Globus pallidus (tissue), 1 donor: ENCODE results near the gene CHST15.

Experiments
- DNase-seq: peaks from one replicate; pipeline ENCODE4 v3.0.0-alpha.2; 2015; ENCODE audit warnings: low spot score

Gene CHST15

DNA sequence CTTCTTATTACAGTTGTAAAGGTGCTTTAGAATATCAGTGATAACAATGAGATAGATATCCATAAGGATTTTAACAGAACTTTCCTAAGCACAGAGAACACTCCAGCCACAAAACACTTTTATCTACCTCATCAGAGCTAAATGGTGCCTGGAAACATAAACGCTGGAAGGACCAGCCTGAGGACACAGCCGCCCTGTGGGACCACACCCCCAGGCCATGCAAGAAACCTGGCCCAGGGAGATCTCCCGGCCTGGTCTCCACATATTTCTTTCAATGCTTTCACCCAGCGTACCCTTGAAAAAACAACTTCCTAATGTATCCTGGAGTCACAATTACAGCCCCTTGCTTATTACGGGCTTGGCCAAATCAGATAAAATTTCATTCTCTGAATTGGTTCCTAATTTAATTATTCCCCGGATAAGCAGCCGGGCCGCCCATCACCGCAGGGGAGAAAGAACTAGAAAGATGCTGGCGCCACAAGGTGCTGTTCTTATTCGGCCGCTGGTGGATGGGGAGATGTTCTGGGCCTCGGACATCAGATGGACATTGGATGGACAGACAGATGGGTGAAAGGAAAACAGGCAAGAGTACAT, 11.8 kb downstream of the CHST15 start:
- no peak for DNase-seq

GRCh38 chr10:124079864-124080263, 13.5 kb downstream of the CHST15 start:
- no peak for DNase-seq

- DNase-seq: no peak
Measured at GRCh38 chr10:124078714-124079113, 14.7 kb downstream of the CHST15 start.

GRCh38 chr10:124078028-124078427, 15.4 kb downstream of the CHST15 start:
- DNase-seq: no peak

GRCh38 chr10:124077208-124077993, 16.0 kb downstream of the CHST15 start:
- no peak for DNase-seq

GRCh38 chr10:124076148-124076733, 17.2 kb downstream of the CHST15 start:
- no peak for DNase-seq

DNA sequence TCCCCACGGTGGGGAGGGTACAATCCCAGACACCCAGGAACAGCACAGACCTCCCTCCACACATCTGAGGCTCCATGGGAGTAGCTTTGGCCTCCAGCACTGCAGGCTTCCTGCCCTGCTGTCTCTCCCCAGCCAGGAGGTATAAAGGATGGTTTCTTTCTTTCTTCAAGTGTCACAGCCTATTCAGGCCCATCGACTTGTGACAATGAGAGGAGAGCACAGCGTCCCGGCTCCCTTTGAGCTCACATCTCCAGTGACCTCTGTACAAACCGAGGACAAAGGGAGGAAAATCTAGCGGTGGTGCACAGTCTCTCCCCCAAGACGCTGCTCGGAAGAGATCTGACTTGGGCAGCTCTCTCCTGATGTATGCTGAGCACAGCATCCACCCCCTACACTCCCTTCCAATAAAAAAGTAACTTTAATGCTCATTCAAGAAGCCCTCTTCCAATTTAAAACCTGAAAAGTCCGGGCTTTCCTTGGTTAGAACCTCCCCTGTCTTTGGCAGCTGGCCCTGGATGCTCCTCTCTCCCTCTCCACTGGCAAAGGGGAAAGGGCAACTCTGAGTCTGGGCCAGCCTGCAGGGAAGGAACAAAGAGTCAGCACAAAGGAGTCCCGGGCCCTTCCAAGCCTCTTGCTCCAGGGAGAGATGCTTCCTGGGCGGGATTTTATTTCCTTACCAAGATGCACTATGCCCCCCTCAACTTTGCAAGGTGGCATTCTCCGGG, 18.0 kb downstream of the CHST15 start:
- no peak for DNase-seq

DNA sequence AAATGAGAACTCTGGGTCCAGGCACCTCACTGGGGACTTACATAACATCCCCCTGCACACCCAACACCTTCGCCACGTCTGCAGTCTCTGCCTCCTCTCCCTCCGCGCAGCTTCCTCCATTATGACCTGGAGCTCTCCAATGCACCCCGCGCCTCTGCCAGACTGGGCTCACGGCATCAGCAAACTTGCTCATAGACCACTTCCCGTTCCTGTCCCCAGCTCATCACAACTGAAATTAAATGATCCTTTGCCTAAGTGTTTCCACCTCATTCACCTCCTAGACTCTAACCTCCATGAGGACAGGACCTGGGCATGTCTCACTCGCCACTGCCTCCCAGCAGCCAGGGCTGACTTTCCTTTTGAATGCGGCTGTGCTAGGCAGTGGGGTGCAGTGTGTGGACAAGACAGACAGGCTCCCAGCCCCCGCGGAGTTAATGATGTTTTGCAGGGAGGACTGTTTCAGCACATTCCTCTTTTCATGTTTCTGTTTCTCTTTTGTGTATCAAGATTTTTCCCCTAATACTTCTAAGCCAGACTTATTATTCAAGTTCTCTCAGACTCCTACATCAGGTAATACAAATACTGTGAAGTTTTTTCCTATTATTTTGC, 18.8 kb downstream of the CHST15 start:
- DNase-seq: no peak

DNA sequence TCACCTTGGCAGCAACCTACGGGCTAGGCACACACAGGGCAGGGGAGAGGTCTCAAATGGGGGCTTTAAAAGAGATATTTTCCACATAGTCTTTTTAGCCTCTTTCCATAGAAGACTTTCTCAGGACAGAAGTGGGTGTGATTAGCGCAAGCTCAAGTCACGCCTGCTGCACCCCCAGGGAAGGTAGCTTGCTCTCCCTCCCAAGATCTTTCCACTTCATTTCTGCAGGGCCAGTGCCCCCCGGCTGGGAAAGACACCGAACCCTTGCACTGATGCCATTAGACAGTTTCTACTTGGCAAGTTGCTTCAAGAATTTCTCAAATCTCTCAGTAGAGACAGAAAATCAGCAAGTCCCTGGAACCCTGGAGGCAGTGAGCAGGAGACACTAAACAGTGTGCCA, 19.4 kb downstream of the CHST15 start:
- DNase-seq: no peak

GRCh38 chr10:124072541-124072940, 20.9 kb downstream of the CHST15 start:
- no peak for DNase-seq

DNA sequence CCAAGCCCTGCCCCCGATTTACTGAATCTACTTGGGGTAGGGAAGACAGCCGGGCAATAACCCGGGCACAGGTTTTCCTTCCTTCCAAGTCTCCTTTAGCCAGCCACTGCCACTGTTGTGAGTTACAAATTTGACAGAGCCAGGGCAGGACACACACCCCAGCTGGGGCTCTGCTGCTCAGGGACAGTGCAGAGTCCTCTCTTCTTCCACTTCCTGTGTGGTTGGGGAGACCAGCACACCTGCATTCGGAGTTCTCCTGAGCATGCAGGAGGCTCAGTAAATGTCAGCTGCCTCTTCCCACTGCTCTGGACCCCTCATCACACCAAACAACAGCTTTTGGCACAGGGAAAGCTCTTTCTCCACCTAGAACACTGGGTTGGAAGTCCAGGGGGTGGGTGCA, 21.3 kb downstream of the CHST15 start:
- DNase-seq: no peak

DNA sequence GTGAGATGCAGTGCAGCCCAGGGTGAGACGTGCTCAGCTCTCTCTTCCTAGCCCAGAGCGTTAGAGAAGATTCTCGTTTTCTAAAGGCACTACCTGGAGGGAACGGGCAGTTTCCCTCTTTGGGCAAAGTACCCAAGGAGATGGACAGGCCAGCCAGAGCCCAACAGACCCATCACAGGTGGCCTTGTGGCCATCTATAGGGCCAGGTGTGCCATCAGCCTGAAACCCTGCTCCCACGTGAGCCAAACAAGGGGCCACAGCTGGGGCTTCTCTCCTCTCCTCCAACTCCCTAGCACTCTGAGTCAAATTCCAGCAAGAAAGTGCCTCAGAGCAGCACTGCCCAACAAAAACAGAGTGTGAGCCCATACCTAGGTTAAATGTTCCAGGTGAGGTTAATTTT, 22.3 kb downstream of the CHST15 start:
- DNase-seq: no peak

GRCh38 chr10:124070666-124071065, 22.7 kb downstream of the CHST15 start:
- no peak for DNase-seq

DNA sequence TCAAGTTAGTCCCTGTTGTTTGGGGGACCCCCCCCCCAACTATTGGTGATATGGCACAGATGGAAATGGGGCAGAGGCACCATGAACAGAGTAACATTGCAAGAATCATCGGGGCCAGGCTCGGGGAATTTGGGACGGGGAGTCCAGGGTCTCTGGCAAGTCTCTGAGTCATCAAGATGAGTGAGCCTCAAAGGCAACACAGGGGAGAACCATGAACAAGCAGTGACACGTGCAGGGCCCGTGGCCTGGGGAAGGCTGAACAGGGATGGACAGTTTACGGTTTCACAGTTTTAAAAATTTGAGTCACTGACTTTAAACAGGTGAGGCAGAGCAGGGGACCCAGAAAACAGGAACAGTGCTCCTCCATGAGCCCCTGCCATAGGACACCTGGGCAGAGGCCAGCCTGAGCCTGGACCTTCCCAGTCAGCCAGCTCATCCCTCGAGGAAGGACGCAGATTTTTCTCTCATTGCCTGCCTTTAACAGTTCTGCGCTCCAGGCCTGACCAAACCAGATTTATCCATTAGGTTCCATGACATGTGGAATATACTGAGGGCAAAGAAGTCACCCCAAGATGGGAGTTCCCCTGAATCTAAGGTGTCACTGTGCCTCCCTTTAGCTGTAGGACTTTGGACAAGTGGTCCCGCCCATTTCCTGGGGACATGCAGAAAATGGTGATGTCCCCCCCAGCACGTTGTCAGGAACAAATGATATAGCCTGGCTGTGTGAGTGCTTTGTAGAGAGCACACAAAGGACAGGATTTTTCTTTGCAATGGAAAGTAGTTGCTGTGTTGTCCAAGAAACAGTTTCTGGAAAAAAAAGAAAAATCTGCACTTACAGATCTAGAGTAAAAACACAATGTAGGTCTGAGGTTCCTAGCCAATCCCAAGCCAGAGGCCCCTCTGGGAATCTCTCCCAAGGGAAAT, 23.8 kb downstream of the CHST15 start:
- DNase-seq: no peak

GRCh38 chr10:124068929-124069328, 24.5 kb downstream of the CHST15 start:
- no peak for DNase-seq

DNA sequence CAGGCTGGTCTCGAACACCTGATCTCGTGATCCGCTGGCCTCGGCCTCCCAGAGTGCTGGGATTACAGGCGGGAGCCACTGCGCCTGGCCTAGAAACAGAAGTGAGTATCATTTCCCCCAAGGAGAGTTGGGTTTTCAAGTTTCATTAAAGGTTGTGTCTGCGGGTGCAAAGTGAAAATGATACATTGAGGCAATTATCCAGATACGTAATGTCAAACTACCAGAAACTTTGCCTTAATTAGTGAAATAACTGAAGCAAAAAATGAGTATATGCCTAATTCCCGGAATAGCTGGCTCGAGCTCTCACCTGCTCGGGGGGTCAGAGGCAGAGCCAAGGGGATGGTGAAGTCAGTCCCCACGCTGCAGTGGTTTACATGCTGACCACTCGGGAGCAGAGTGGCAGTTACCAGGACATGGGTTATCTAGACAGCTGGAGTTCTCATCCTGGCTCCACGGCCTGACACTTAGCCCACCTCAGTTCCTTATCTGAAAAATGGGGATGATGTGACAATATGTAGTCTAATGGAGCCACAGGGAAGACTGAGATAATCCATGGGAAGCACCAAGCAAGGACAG, 25.5 kb downstream of the CHST15 start:
- DNase-seq: no peak

- no peak for DNase-seq
Measured at GRCh38 chr10:124066781-124067714, 26.4 kb downstream of the CHST15 start.

DNA sequence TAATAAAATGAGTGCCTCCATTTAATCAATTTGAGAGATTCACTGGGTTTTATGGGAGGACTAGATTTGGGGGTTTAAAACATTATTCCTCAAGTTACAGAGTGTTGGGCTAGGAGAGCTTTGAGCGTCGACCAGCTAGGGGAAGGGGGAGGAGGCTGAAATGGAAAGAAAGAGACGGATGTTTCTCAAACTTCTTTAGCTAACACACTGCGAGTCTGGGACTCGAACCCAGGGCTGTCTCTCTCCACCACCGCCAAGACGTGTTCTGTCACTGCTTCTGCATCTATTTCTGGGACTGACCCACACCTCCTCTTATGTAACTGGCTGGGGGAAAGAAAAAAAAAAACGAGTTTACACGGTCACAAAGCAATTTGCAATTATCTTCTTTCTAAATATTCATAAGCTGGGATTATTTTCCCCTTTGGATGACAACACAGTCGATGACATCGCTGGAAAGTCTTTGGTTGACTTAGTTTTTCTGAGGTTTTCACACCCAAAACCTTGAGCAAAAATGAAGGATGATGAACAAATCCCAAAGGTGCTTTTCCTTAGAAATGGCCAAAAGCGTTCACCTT, 27.2 kb downstream of the CHST15 start:
- DNase-seq: no peak

- DNase-seq: no peak
Measured at GRCh38 chr10:124065382-124066125, 27.8 kb downstream of the CHST15 start.
